Mesenchymal stem cell (in vitro differentiated cells and primary cell): ENCODE results near the gene CCDC141.

Source experiments
- DNase-seq: peaks from one replicate; pipeline ENCODE4 v3.0.0-alpha.2; 2013
- H2AFZ ChIP-seq: one replicate; pipeline ENCODE4 v1.6.1; 2013; ENCODE audit warnings: low read depth, mild to moderate bottlenecking, control low read depth, inconsistent platforms, low read length, moderate library complexity
- H2AK5ac ChIP-seq: 2 replicates; pipeline ENCODE4 v1.6.1; 2013; ENCODE audit warnings: low read length, moderate library complexity, mild to moderate bottlenecking, inconsistent platforms; ENCODE audit not compliant: severe bottlenecking
- H2BK120ac ChIP-seq: one replicate; pipeline ENCODE4 v1.6.1; 2013; ENCODE audit warnings: low read depth, mild to moderate bottlenecking, inconsistent platforms, low read length, moderate library complexity
- H2BK12ac ChIP-seq, 2 experiments: one replicate each; pipeline ENCODE4 v1.6.1; 2013; ENCODE audit warnings: inconsistent platforms in 2 of 2, low read length in 2 of 2, mild to moderate bottlenecking in 2 of 2, moderate library complexity in 2 of 2, control low read depth in 1 of 2
- H2BK15ac ChIP-seq: one replicate; pipeline ENCODE4 v1.6.1; 2013; ENCODE audit warnings: mild to moderate bottlenecking, low read depth, inconsistent platforms; ENCODE audit not compliant: poor library complexity, severe bottlenecking
- H2BK5ac ChIP-seq: 2 replicates; pipeline ENCODE4 v1.6.1; 2013; ENCODE audit warnings: low read depth, mild to moderate bottlenecking, low read length, control low read depth, inconsistent platforms; ENCODE audit not compliant: poor library complexity, severe bottlenecking
- H3K14ac ChIP-seq, 2 experiments: one replicate each; pipeline ENCODE4 v1.6.1; 2013; ENCODE audit warnings: inconsistent platforms in 2 of 2, low read length in 2 of 2, control low read depth in 1 of 2, mild to moderate bottlenecking in 1 of 2, moderate library complexity in 1 of 2
- H3K18ac ChIP-seq, 2 experiments: one replicate each; pipeline ENCODE4 v1.6.1; 2013; ENCODE audit warnings: inconsistent platforms in 2 of 2, low read length in 2 of 2, control low read depth in 1 of 2, low read depth in 1 of 2, mild to moderate bottlenecking in 1 of 2
- H3K23ac ChIP-seq, 2 experiments: one replicate each; pipeline ENCODE4 v1.6.1; 2013; ENCODE audit warnings: inconsistent platforms in 2 of 2, low read length in 2 of 2, mild to moderate bottlenecking in 2 of 2, moderate library complexity in 2 of 2, control low read depth in 1 of 2
- H3K27ac ChIP-seq: 2 replicates; pipeline ENCODE4 v1.5.1; 2013; ENCODE audit warnings: mild to moderate bottlenecking, moderate library complexity, low read length, control low read depth, inconsistent platforms; ENCODE audit not compliant: poor library complexity, severe bottlenecking
- H3K27me3 ChIP-seq, 2 experiments: 2 replicates each; pipeline versions ENCODE4 v1.6.1 to v1.7.0; 2013; ENCODE audit warnings: low read length in 2 of 2, mild to moderate bottlenecking in 2 of 2, moderate library complexity in 2 of 2, control low read depth in 1 of 2, inconsistent platforms in 1 of 2; ENCODE audit not compliant: control insufficient read depth in 1 of 2, insufficient read depth in 1 of 2
- H3K36me3 ChIP-seq, 2 experiments: 2 replicates each; pipeline versions ENCODE4 v1.6.1 to v1.7.0; 2013; ENCODE audit warnings: low read length in 2 of 2, control low read depth in 1 of 2, inconsistent platforms in 1 of 2, low read depth in 1 of 2, mild to moderate bottlenecking in 1 of 2; ENCODE audit not compliant: insufficient read depth in 2 of 2, control insufficient read depth in 1 of 2
- H3K4ac ChIP-seq, 2 experiments: one replicate each; pipeline ENCODE4 v1.6.1; 2013; ENCODE audit warnings: inconsistent platforms in 2 of 2, low read length in 2 of 2, mild to moderate bottlenecking in 2 of 2, moderate library complexity in 2 of 2, control low read depth in 1 of 2, low read depth in 1 of 2
- H3K4me1 ChIP-seq: 2 replicates; pipeline ENCODE4 v1.6.1; 2013; ENCODE audit warnings: low read depth, low read length, control low read depth; ENCODE audit not compliant: control insufficient read depth, insufficient read depth
- H3K4me2 ChIP-seq: 2 replicates; pipeline ENCODE4 v1.6.1; 2013; ENCODE audit warnings: low read length, mild to moderate bottlenecking, inconsistent platforms; ENCODE audit not compliant: poor library complexity, severe bottlenecking
- H3K4me3 ChIP-seq, 2 experiments: 2 replicates each; pipeline versions ENCODE4 v1.5.1 to v1.7.0; 2013; ENCODE audit warnings: low read length in 2 of 2, mild to moderate bottlenecking in 2 of 2, control low read depth in 1 of 2, low read depth in 1 of 2; ENCODE audit not compliant: insufficient read depth in 1 of 2
- H3K79me1 ChIP-seq: replicated peaks from 2 replicates; pipeline ENCODE4 v1.6.1; 2013; ENCODE audit warnings: mild to moderate bottlenecking, control low read depth, low read length, inconsistent platforms; ENCODE audit not compliant: poor library complexity, severe bottlenecking
- H3K9ac ChIP-seq: 2 replicates; pipeline ENCODE4 v1.7.0; 2013; ENCODE audit warnings: mild to moderate bottlenecking, low read length, moderate library complexity
- H3K9me3 ChIP-seq: 2 replicates; pipeline ENCODE4 v1.7.0; 2013; ENCODE audit warnings: mild to moderate bottlenecking, low read length; ENCODE audit not compliant: control insufficient read depth
- H4K8ac ChIP-seq: one replicate; pipeline ENCODE4 v1.6.1; 2013; ENCODE audit warnings: inconsistent platforms, mild to moderate bottlenecking, low read length, moderate library complexity
- H4K91ac ChIP-seq: one replicate; pipeline ENCODE4 v1.6.1; 2013; ENCODE audit warnings: mild to moderate bottlenecking, low read length, inconsistent platforms
- WGBS: methylation state at CpG from one replicate; pipeline ENCODE4 v1.1.7; 2013; ENCODE audit warnings: mixed read lengths; 5-methylcytosine and 5-hydroxymethylcytosine counted together

CCDC141 gene

GRCh38 chr2:178920916-178921513 lies 128.9 kb downstream of the CCDC141 start:
- Histone ChIP-seq H3K23ac (no peak overlapping the region), H2AFZ (no peak overlapping the region), H2BK15ac (no peak overlapping the region), H3K4me2 (no peak overlapping the region), H4K91ac (no peak overlapping the region), H3K4me1 (no peaks in the 10 kb centered on the region), H3K9ac (no peak overlapping the region), H3K4me3 (peak overlapping the region in 1 of 2 experiments; percentile 10), H3K14ac (no peak overlapping the region), H4K8ac (no peak overlapping the region), H3K36me3 (no peaks in the 10 kb centered on the region), H2BK12ac (no peak overlapping the region), H2BK5ac (no peak overlapping the region), H2BK120ac (no peak overlapping the region), H3K4ac (no peak overlapping the region), H3K79me1 (no peaks in the 10 kb centered on the region), H3K27me3 (no peaks in the 10 kb centered on the region), H2AK5ac (no peak overlapping the region), H3K27ac (no peak overlapping the region), H3K18ac (no peak overlapping the region), H3K9me3 (no peaks in the 10 kb centered on the region)
- no peak for DNase-seq
- WGBS = 91% methylated on average over 3 of the region's 3 CpGs

- H2AK5ac ChIP-seq = no peak overlapping the region
- no peak overlapping the region for H2AFZ ChIP-seq
- no peaks in the 10 kb centered on the region for H3K36me3 ChIP-seq
- H3K9ac ChIP-seq = no peak overlapping the region
- no peak overlapping the region for H3K27ac ChIP-seq
- H3K9me3 ChIP-seq = no peaks in the 10 kb centered on the region
- H3K14ac ChIP-seq = no peak overlapping the region
- H4K8ac ChIP-seq = no peak overlapping the region
- H2BK15ac ChIP-seq = no peak overlapping the region
- H2BK120ac ChIP-seq = no peak overlapping the region
- no peak overlapping the region for H2BK5ac ChIP-seq
- H3K4me1 ChIP-seq = no peaks in the 10 kb centered on the region
- no peak for DNase-seq
- no peaks in the 10 kb centered on the region for H3K79me1 ChIP-seq
- no peak overlapping the region for H2BK12ac ChIP-seq
- H3K4ac ChIP-seq = no peak overlapping the region
- no peak overlapping the region for H3K23ac ChIP-seq
- H3K18ac ChIP-seq = no peak overlapping the region
- no peak overlapping the region for H4K91ac ChIP-seq
- H3K4me2 ChIP-seq = no peak overlapping the region
- peaks cover 0 to 4% of the 10 kb centered on the region in 2 experiments for H3K27me3 ChIP-seq
- H3K4me3 ChIP-seq = no peak overlapping the region
- WGBS = 100% methylated on average over 2 of the region's 4 CpGs
Measured at GRCh38 chr2:178917555-178917954, 132.4 kb downstream of the CCDC141 start.

GRCh38 chr2:178915423-178916173 lies 134.3 kb downstream of the CCDC141 start:
- peaks cover 0 to 4% of the 10 kb centered on the region in 2 experiments for H3K27me3 ChIP-seq
- no peaks in the 10 kb centered on the region for H3K4me1 ChIP-seq
- H4K91ac ChIP-seq = no peak overlapping the region
- no peak overlapping the region for H3K4ac ChIP-seq
- no peak overlapping the region for H2BK15ac ChIP-seq
- H3K9ac ChIP-seq = no peak overlapping the region
- DNase-seq = no peak
- H4K8ac ChIP-seq = no peak overlapping the region
- WGBS = 94% methylated on average over 1 of the region's 2 CpGs
- H2AFZ ChIP-seq = no peak overlapping the region
- no peak overlapping the region for H3K27ac ChIP-seq
- H3K14ac ChIP-seq = no peak overlapping the region
- H3K4me2 ChIP-seq = no peak overlapping the region
- H3K4me3 ChIP-seq = no peak overlapping the region
- no peak overlapping the region for H2AK5ac ChIP-seq
- H2BK12ac ChIP-seq = no peak overlapping the region
- no peak overlapping the region for H2BK5ac ChIP-seq
- H3K18ac ChIP-seq = no peak overlapping the region
- H3K79me1 ChIP-seq = no peaks in the 10 kb centered on the region
- H3K9me3 ChIP-seq = no peaks in the 10 kb centered on the region
- H3K36me3 ChIP-seq = no peaks in the 10 kb centered on the region
- H3K23ac ChIP-seq = peak overlapping the region in 1 of 2 experiments; percentile 24
- H2BK120ac ChIP-seq = no peak overlapping the region

- Histone ChIP-seq H3K4me2 (no peak overlapping the region), H3K4me1 (no peaks in the 10 kb centered on the region)
- 31% methylated on average over 4 of the region's 4 CpGs for WGBS
Measured at GRCh38 chr2:178914259-178914849, 135.6 kb downstream of the CCDC141 start.

More at GRCh38 chr2:178914259-178914849, 135.6 kb downstream of the CCDC141 start:
- peaks cover 0 to 4% of the 10 kb centered on the region in 2 experiments for H3K27me3 ChIP-seq
- no peak overlapping the region for H2BK120ac ChIP-seq
- H3K27ac ChIP-seq = no peak overlapping the region
- no peak overlapping the region for H2BK5ac ChIP-seq
- H3K36me3 ChIP-seq = no peaks in the 10 kb centered on the region
- H4K8ac ChIP-seq = no peak overlapping the region
- no peak overlapping the region for H2AFZ ChIP-seq
- H3K23ac ChIP-seq = no peak overlapping the region
- H2BK15ac ChIP-seq = no peak overlapping the region
- no peak overlapping the region for H3K4me3 ChIP-seq
- H3K79me1 ChIP-seq = no peaks in the 10 kb centered on the region
- H4K91ac ChIP-seq = no peak overlapping the region
- H2AK5ac ChIP-seq = no peak overlapping the region
- no peak overlapping the region for H3K18ac ChIP-seq
- no peaks in the 10 kb centered on the region for H3K9me3 ChIP-seq
- no peak overlapping the region for H2BK12ac ChIP-seq
- H3K14ac ChIP-seq = no peak overlapping the region
- H3K4ac ChIP-seq = no peak overlapping the region
- H3K9ac ChIP-seq = peak overlapping the region; percentile 16
- peak; percentile 75 for DNase-seq
